ENCODE results near the gene LRMDA.

Gene LRMDA

GRCh38 chr10:76338187-76338586, 906.8 kb downstream of the LRMDA start:
- no peak for DNase-seq (ENCODE audit: low spot score)

GRCh38 chr10:76341740-76342139, 910.3 kb downstream of the LRMDA start:
- no peak for DNase-seq (ENCODE audit: low spot score)

GRCh38 chr10:76342996-76343395, 911.6 kb downstream of the LRMDA start:
- DNase-seq (ENCODE audit: low spot score), result no peak

- DNase-seq (ENCODE audit: low spot score), result no peak
These were observed 916.4 kb downstream of the LRMDA start for GRCh38 chr10:76347832-76348231.

DNA sequence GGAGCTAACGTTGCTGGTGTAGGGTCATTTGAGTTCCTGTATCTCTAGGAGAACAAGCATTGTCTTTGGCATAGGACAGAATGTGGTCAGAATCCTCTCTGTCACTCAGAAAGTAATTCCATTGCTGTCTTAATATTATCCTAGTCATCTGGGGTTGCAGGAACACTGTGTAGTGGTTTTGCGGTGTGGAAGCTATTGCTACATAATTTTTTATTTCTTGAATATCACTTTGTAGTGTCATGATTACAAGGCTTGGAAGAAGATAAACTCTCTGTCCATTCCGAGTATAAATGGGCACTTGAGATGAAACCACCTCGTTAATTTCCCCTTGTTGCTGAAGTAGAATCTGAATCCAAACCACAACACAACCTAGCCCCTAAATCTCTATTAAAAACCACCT, 919.2 kb downstream of the LRMDA start:
- DNase-seq (ENCODE audit: low spot score), result no peak

GRCh38 chr10:76352300-76352699, 920.9 kb downstream of the LRMDA start:
- no peak for DNase-seq (ENCODE audit: low spot score)

DNA sequence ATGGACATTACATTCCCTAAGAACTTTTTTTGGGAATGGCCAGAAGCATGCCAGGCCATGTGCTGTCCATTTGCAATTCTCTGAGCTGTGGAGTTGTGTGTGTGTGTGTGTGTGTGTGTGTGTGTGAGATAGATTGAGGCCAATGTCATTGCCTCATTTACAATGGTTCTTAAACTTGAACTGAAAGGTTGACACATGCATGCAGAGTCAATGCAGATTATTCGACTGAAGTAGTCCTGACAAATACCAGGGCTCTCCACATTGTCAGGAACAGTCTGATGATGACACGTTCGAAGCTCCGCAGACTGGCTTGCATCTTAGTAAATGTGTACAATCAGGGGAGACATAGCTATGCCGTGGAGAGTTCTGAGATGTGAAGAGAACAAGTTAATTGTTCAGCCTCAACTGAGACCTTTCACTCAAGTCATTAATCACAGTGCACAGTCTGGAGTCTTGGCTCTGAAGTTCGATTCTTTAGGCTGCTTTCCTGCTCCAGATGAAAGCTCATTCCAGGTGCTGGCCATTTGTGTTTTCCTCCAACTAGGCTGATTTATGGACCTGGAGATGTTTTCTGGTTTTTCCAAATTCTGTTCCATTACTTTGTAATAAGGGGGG, 921.9 kb downstream of the LRMDA start:
- no peak for DNase-seq (ENCODE audit: low spot score)

GRCh38 chr10:76354212-76354738, 922.9 kb downstream of the LRMDA start:
- no peak for DNase-seq (ENCODE audit: low spot score)

GRCh38 chr10:76354921-76355320, 923.5 kb downstream of the LRMDA start:
- DNase-seq (ENCODE audit: low spot score), result no peak

DNA sequence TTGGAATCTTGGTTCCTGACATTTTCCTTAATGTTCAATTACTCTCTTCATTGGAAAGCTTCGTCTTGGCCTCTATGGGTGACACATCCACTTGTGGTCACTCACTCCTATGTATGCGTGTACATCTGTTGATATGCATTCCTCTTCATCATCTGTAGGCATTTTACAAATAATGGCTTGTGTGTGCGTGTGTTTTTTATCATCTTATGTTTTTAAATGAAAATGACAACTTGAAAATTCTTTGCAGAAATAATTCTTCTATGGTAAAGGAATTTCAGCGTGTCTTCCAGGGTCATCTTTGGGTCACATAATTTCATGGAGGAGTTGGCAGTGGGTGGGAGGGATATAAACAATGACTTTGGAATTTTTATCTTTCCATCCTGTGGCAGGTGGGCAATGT, 925.1 kb downstream of the LRMDA start:
- DNase-seq (ENCODE audit: low spot score), result no peak

GRCh38 chr10:76357726-76358415, 926.4 kb downstream of the LRMDA start:
- no peak for DNase-seq (ENCODE audit: low spot score)

DNA sequence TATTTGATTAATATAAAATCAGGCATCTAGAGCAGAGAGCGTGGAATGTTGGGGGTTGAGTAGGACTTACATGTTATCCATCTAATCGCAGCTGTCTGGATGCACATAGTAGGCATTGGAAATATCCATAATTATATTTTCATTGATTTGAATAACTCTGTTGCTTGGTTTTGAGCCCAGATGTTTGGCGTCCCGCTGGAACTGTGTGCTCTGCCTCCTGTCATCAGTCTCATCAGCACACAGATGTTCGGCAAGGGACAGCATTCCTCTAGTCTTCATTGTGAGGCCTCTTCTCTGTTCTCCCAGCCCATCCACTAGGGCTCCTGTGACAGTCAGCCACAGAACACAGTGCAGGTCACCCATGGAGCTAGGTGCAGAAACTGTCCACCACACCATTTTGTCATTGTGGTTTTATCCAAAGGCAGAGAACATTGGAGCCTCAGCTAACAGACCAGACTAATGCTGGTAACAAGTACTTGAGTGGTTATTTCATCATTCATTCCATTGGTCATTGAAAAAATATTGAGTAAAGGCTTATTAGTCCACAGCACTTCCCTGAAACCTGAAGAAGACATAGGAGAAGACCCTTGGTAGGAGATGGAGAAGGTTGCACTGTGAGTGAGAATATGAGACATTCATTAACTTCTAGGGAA, 927.4 kb downstream of the LRMDA start:
- no peak for DNase-seq (ENCODE audit: low spot score)

GRCh38 chr10:76375761-76376160, 944.3 kb downstream of the LRMDA start:
- no peak for DNase-seq (ENCODE audit: low spot score)

DNA sequence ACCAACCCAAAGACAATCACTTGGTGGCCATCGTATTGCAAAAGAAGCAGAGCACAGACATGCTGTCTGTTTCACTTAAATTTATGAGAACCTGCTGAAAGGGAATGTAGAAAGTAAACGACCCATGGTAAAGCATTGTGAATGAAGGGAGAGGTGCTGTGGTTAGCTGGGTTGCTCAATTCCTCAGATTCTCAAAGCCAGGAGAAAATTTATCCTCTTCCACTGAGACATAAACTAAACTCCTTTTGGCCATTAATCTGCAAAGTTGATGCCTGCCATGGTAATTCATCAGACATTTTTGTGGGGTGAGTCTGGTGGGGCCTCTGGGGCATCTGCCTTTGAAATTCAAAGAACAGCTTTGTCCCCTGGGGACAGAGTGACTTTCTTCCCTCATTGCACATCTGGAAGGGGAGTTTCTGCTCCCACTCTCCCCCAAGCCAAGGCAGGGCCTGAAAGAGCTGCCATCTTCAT, 951.0 kb downstream of the LRMDA start:
- no peak for DNase-seq (ENCODE audit: low spot score)

DNA sequence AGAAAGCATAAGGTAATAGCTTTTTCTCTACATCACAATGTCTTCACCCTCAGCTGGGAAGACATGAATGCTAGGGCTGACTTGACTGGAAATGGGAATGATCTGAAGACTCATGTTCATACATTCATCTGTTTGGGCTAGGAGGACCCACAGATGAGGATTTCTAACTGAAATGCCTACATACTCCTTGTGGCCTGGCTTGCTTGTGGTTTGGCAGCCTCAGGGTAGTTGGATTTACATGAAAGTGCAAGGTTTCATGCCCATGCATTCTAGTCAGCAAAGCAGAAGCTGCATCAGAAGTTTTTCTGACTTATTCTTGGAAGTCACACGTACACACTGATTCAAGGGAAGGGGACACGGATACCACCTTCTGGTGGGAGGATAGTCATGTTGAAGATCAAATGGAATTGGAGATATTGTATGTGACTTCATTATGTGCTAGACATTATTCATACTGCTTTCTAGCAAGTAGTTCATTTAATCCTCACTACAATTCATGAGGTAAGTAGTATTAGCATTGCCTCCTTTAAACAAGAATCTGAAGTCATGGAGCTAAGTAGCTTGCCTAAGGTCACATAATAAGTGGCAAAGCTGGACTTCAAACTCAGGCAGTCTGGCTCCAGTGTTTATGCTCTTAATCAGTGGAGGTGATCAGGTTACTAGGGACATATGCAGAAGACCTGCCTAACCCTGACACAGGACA, 957.0 kb downstream of the LRMDA start:
- DNase-seq (ENCODE audit: low spot score), result no peak

- no peak for DNase-seq (ENCODE audit: low spot score)
These were observed 962.7 kb downstream of the LRMDA start for GRCh38 chr10:76393875-76394706.

- DNase-seq (ENCODE audit: low spot score), result no peak
These were observed 963.3 kb downstream of the LRMDA start for GRCh38 chr10:76394707-76395042.

- DNase-seq (ENCODE audit: low spot score), result no peak
These were observed 963.8 kb downstream of the LRMDA start for GRCh38 chr10:76395251-76395650.

GRCh38 chr10:76396134-76396533, 964.7 kb downstream of the LRMDA start:
- no peak for DNase-seq (ENCODE audit: low spot score)

DNA sequence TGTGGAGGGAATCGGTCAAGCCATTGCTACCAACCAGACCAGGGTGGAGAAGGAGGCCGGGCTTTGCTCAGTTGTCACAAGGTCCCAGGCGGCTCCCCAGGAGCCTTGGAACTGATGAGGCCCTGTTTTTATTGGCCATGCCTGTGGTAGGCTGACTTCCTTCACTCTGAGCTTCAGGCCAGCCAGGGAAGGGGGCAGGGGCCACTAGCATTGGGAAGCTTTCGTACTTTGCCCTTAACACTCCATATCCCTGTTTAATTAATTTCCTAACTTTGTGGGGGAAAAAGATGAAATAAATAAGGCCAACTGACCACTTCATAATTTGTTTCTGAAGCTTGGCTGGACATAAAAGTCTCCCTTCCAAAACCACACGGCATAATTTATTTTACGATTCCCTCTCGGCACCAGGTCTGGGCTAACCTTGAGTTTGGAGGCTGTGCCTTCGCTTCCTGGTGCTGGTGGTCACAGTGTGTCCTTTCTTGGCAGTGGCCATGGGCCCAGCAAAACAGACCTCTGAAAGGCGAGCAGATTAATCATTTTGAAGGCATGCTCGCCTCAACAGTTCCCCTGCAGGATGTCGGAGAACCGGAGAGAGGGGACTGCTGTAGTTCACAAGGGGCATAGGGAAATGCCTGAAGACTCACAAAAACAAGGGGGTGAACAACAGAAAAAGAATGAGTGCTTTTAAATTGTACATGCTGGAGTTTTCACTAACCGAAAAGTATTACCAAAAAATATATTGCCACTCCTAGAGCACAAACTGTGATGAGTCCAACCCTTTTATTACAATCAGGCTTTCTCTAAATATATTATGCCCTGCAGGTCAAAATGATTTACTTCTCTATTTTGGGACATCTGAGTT, 966.0 kb downstream of the LRMDA start:
- no peak for DNase-seq (ENCODE audit: low spot score)

Data from germinal center (tissue), 1 donor.